H1 (cell line): ENCODE data around the gene CROCC. TPM values are rescaled to one million over a fixed set of nuclear protein-coding genes. Genes with fewer than 3 reads are reported as not detected.

Experiments used
- BRCA1 ChIP-seq: IDR thresholded peaks from 2 replicates; pipeline ENCODE4 v1.6.1; 2012; ENCODE audit warnings: low read depth, low read length, improper control_type of control experiment
- CBX8 ChIP-seq: fragments of 300-800, 300-1000 bp; sonication (generic); IDR thresholded peaks from 2 replicates; pipeline ENCODE4 v1.7.1; 2016; ENCODE audit warnings: low read depth, low read length, borderline replicate concordance
- CHD1 ChIP-seq: IDR thresholded peaks from 2 replicates; pipeline ENCODE4 v1.6.1; 2012; ENCODE audit warnings: low read depth, low read length, improper control_type of control experiment
- CHD7 ChIP-seq: fragments of 300-600 bp; sonication (generic); IDR thresholded peaks from 2 replicates; pipeline ENCODE4 v1.7.1; 2012; ENCODE audit warnings: low read length, moderate library complexity, mild to moderate bottlenecking, inconsistent platforms; ENCODE audit not compliant: insufficient replicate concordance
- CTCF ChIP-seq, 3 experiments: IDR thresholded peaks; 1 replicate in 2 of 3; 2 replicates in 1 of 3; pipeline versions ENCODE4 v1.5.1 to v1.6.1; 2011; ENCODE audit warnings: low read length in 3 of 3, mild to moderate bottlenecking in 3 of 3, inconsistent platforms in 2 of 3, low read depth in 1 of 3, moderate library complexity in 1 of 3; ENCODE audit not compliant: insufficient read depth in 1 of 3; ENCODE audit errors: control extremely low read depth in 1 of 3
- KDM1A ChIP-seq: fragments of 200-600, 300-600 bp; sonication (generic); IDR thresholded peaks from 2 replicates; pipeline ENCODE4 v1.7.1; 2016; ENCODE audit warnings: mild to moderate bottlenecking, low read length, borderline replicate concordance
- SRF ChIP-seq: IDR thresholded peaks from 2 replicates; pipeline ENCODE4 v1.6.1; 2011; ENCODE audit warnings: mild to moderate bottlenecking, low read depth, low read length, moderate library complexity
- TEAD4 ChIP-seq: IDR thresholded peaks from 2 replicates; pipeline ENCODE4 v1.6.1; 2012; ENCODE audit warnings: low read depth, low read length, inconsistent platforms, mixed read lengths
- polyA plus RNA-seq, 7 experiments: library from polyadenylated mRNA; depleted of rRNA in 3 of 7; stranded (reverse) in 5 of 7; unstranded in 2 of 7; fragments of >200 nt in 5 of 7; fragments of 200-250 nt in 2 of 7; gene quantifications; 1 replicate in 5 of 7; 2 replicates in 1 of 7; 4 replicates in 1 of 7; pipeline versions ENCODE4 v1.2.1 to v1.2.3, GENCODE V29; 2011 to 2013; ENCODE audit warnings: missing spikeins in 2 of 7, mixed read lengths in 2 of 7
- total RNA-seq: library from RNA; stranded (reverse); fragmentation: NEBNext Ultra II Directional; extraction: Animal tissue kit (Norgen Biotek cat#: 25700); gene quantifications from 2 replicates; pipeline ENCODE4 v1.2.1, GENCODE V29; 2021

Gene CROCC
- total and polyA plus RNA-seq, 2 of the 8 experiments (the other 6 are each of a cell fraction or from before 2014, with no cell fraction given), result 12.1 to 39.5 TPM

GRCh38 chr1:16992102-16992501, 70.4 kb downstream of the CROCC start (continued):
- TF ChIP-seq CHD7 (no peak), TEAD4 (no peak), CBX8 (no peak), KDM1A (no peak), BRCA1 (no peak), SRF (no peak), CTCF (IDR thresholded peaks at IDR 0.05; ENCODE audit: control extremely low read depth in 1 of 3, insufficient read depth in 1 of 3, low read depth in 1 of 3, low read length in 3 of 3) (no peak), CHD1 (no peak)
- TF ChIP-seq, all 59 proteins: peak for 0
